Activated T-helper 1 cell treated with Interleukin-2 at 50 U/mL for 16 hours (primary cell): ENCODE data around the gene CCDC127.

Source experiments
- DNase-seq: peaks from one replicate; pipeline ENCODE4 v3.0.0-alpha.2; 2020; ENCODE audit warnings: low read depth

The CCDC127 gene

DNA sequence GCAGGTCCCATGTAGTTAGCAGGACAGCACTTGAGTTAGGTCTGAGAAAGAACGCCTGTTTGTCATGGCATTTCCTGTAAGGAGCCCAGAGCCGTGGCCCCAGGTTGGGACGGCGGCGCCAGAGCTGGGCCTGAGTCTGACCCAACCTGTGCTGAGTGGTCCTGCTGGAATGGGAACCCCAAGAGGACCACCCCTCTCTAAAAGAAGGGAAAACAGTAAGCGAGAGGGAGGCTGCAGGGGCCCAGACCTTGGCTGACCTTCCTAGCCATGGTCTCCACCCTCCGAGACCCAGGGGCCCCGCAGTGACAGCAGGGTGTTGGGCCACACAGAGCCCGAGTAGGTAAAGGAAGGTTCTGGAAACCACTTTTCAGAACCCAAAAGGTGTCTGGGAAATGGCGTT lies 28.5 kb downstream of the CCDC127 start:
- DNase-seq, result no peak

DNA sequence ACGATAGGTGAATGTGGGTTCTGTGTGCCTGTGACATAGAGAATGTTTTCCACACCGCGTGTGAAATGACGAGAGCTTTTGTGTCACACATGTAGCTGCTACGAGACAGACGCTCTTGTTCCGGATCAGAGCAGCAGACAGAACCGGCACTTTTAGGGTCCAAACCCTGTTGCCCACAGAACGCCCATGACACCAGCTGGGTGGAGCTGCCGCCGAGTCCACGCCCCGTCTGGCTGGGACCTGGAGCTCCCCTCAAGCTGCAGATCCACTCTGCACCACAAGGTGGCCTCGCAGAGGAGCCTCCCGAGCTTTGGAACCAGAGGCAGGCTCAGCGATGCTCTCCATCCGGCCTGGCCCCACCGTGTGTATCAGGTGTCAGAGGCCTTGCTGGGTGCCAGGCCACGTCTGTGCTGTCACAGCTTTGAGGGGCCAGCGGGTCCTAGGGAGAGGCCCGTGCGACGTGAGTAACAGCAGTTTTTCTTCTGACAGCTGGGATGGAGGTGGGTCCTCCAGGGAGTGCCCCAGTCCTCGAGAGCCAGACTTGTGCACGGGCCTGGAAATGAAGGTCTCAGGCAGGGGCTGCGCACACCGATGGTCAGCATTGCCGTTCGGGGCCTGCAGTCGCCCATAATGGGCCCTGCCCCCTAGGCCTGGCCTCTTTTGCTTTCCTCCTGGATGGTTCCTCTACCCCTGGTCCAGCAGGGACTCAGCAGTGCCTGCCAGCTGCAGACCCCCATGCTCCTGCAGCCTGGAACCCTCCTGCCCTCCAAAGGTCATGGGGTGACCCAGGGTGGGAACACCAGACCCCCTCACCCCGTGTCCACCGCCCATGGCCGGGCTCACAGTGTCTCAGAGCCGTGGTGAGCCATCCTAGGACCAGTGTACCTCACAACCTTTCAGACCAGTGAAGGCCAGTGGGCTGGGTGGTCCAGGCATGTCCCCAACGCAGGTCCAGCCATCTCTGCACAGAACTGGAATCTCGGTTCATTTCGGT lies 29.2 kb downstream of the CCDC127 start:
- peak; percentile 73 for DNase-seq

- DNase-seq, result no peak
Observed at GRCh38 chr5:187617-188451, 30.1 kb downstream of the CCDC127 start.

- DNase-seq, result no peak
Observed at GRCh38 chr5:187042-187431, 30.9 kb downstream of the CCDC127 start.

DNA sequence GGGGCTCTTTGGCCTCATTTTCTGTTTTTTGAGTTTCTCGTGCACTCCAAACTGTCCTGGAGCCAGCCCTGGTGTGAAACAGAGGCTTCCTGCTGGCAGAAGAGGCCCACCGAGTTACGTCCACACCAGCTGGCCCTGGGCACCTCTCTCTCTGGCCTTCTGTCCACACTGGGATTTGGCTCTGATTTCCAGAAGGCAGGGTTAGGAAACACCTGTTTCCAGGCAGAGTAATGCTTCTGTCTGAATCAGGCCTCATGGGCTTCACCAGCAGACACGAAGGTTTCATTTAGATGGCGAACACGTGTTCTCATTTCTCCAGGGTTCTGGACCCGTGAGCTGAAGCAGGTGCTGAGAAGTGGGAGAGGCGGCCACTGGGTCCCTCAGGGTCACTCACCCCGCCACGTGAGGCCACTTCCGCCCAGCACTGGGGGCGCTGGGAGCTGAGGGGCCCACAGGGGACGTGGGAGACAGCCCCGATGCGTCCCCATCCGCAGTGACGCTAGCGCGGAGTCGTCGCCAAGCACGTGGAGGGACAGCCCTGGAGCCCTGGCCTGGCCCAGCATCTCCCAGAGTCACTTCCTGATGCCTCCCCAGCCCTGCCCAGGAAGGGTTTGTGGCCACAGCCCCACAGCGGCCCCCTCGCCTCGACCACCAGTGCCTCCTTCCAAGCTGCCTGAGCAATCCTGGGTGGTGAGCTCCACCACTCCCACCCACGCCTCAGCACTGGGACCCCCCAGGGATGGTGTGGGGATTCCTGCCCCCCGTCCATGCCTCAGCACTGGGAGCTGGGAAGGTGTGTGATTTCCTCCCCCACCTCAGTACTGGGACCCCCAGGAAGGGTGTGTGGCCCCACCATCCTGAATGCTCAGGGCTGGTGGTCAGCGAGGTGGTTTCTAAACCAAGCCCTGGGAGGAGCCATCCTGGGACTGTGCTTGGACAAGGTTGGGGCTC lies 31.6 kb downstream of the CCDC127 start:
- no peak for DNase-seq

DNA sequence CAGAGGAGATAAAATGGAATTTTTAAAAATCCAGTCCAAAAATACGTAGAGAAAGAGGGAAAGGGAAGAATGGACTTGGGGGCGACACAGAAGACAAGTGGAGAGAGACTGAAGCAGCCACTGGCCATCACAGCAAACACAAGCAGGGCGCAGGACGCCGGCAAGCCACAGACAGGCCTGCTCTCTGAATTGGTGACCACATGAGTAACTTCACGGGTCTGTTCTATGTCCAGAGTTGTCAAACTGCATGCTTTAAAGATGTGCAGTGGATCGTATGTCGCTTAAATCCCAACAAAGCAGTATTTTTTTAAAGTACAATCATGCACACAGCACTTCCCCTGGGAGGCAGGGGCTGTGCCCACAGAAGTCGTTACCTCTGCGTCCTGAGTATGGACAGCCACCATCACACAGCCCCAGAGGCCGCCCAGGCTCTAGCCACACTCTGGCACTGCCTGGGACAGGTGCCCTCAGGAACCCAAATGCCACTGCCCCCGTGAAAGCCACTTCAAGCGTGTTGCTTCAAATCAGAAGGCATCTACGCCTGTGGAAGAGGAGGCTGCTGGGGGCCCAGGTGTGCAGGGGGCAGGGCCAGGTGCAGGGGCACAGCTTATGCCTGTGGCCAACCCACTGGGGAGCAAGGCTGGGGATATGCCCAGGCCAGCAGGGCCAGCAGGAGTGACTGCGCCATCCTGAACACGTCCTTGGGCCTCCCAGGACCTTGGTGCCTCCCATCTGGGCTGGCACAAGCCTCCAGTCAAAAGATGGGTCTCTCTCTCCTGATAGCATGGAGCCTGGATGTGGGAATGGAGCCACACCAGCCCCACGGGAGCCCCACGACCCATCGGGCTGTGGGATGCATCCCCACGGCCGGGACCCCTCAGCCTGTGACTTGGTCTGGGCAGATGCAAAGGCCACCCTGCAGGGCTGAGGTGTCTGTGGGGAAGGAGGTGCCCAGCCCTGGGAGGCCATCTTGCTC lies 32.6 kb downstream of the CCDC127 start:
- DNase-seq, result no peak

GRCh38 chr5:184471-184870 lies 33.5 kb downstream of the CCDC127 start:
- no peak for DNase-seq

DNA sequence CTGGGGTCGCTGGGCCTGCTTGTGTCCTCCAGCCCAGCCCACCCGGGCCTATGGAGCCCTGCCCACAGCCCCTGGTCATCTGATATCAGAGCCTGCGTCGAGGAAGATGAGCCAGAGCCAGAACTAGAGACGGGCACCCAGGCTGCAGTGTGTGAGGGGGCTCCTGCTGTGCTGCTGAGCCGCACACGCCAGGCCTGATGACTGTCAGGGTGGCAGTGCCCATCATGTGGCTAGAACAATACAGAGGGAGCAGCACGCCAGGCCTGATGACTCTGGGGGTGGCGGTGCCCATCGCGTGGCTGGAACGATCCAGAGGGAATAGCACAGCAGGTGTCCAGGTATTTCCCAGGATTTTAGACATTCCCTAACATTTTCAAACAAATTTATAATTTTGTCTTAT lies 35.8 kb downstream of the CCDC127 start:
- no peak for DNase-seq

DNA sequence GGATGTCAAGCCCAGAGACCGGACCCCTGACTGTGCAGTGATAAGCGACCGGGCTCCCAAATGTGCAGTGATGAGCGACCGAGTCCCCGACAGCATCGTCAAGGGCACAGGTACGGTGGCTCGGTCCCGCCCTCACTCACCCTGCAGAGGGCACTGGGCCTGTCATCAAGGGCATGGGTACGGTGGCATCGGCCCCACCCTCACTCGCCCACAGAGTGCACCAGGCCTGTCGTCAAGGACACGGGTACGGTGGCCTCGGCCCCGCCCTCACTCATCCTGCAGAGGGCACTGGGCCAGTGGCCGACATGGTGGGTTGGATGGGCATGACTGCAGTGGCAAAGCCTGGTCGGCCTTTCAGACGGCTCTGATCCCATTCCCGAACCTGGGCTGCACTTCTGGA lies 36.4 kb downstream of the CCDC127 start:
- DNase-seq, result no peak

DNA sequence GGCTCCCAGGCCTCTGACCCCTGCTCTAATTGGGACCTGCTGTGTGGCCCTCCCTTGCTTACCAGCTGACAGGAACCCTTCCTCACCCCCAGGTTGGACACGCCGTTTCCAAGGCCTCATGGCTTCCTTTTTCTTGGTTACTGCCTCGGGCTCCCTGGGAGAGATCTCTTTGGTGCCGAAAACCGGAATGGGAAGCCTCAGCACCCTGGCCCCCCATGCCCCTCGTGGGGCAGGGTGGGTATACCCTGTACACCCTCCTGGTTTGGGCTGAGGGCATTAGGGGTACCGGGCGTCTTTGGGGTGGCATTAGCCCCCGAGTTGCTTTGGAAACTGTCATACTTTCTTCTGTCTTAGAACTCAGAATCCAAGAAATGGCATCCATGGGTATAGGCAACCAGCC lies 36.8 kb downstream of the CCDC127 start:
- DNase-seq, result no peak

DNA sequence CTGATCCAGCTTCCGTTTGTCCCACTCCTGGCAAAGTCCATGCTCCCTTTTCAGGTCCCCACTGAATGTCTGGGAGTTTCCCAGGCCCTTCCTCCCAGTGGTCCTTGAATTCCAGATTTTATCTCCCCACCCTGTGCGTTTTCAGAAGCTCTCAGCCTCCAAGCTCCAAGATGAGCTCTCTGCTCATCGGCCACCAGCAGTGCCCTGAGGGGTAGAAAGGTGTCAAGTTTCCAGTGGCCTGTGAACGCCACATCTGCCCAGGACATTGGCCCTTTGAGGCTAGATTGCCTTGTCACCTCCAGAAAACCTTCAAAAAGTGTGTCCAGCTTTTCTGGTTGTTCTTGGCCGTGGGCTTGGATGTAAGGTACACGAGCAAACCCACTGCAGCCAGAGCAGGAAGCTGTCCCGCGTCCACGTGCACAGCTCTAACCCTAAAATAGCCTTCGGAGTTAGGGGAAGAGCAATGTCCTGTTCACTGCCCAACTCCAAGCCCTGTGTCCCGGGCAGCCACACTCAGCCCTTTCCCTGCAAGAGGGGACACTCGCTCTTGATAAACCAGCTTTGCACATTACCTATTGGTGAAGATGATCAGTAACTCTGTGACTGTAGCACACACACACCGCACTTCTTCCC lies 37.6 kb downstream of the CCDC127 start:
- DNase-seq, result no peak

GRCh38 chr5:179401-179800 lies 38.6 kb downstream of the CCDC127 start:
- no peak for DNase-seq

GRCh38 chr5:178110-178509 lies 39.8 kb downstream of the CCDC127 start:
- no peak for DNase-seq

DNA sequence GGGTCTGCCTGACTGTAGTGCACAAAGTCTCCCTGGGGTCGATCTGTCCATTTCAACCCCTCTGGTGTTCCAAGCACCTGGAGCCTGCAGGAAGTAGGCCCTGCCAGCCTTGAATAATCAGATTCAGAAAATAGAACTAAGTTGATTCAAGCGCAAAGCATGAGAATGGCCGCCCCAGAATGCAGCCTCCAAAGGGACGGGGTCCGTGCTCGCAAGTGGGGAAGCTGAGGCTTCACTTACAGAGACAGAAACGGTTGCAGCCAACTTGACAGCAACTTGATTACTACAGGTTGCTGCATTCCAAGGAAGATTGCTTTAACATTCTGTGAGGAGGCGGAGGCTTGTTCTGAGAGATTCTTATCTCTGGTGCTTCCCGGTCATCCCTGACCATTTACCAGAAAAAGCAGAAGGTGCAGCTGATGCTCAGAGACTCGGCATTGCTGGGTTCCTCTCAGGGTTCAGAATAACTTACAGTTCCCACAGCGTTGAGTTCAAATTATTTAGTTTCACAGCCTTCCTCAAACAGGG lies 41.6 kb downstream of the CCDC127 start:
- DNase-seq, result no peak

GRCh38 chr5:174876-175465 lies 43.0 kb downstream of the CCDC127 start:
- DNase-seq, result no peak

DNA sequence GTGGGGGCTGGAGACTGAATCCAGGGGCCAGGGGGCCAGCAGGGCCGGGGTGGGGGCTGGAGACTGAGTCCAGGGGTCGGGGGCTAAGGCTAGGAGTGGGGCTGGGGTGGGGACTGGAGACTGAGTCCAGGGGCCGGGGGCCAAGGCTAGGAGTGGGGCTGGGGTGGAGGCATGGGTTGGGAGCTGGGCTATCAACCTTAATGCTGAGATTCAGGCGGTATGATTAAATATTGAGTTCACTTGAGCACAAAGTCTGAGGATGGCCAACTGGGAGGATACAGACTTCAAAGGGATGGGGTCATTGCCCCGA lies 43.7 kb downstream of the CCDC127 start:
- DNase-seq, result no peak

- DNase-seq, result no peak
Observed at GRCh38 chr5:173392-174290, 44.3 kb downstream of the CCDC127 start.

GRCh38 chr5:172841-173251 lies 45.1 kb downstream of the CCDC127 start:
- DNase-seq, result no peak

- no peak for DNase-seq
Observed at GRCh38 chr5:172421-172820, 45.5 kb downstream of the CCDC127 start.
